Erythroblast (primary cell): Measurements from ENCODE around the gene HHLA2.
"Not testable (repeated sequence)": the region's sequence is repeated elsewhere in the genome, so short reads cannot be mapped to it uniquely, and the experiment has no call there.

ENCODE experiments used
- GATA1 ChIP-seq: IDR thresholded peaks from 2 replicates; pipeline ENCODE4 v1.6.1; 2011; ENCODE audit warnings: low read depth, mild to moderate bottlenecking, control low read depth, low read length, moderate library complexity
- POLR2A ChIP-seq: IDR thresholded peaks from 2 replicates; pipeline ENCODE4 v1.6.1; 2011; ENCODE audit warnings: mild to moderate bottlenecking, low read length

DNA sequence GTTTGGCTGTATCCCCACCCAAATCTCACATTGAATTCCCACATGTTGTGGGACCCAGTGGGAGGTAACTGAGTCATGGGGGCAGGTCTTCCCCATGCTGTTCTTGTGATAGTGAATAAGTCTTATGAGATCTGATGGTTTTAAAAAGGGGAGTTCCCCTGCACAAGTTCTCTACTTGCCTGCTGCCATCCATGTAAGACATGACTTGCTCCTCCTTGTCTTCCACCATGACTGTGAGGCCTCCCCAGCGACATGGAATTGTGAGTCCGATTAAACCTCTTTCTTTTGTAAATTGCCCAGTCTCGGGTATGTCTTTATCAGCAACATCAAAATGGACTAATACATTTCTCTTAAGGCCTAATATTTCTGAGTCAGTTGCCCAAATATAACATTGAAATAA, 28.1 kb upstream of the HHLA2 start:
- not testable (repeated sequence) for TF ChIP-seq GATA1, POLR2A
